D721Med (cell line): ENCODE data around the gene CAPN9.

Source experiments
- DNase-seq: peaks from one replicate; pipeline ENCODE4 v3.0.0; 2011; ENCODE audit warnings: low spot score; ENCODE audit not compliant: insufficient read length
- FAIRE-seq: peaks from 2 replicates; lab custom pipeline; 2011; peaks lifted over from hg19 to GRCh38; lab: Jason Lieb, UNC
- CTCF ChIP-seq: IDR thresholded peaks from 2 replicates; pipeline ENCODE4 v1.5.1; 2012; ENCODE audit warnings: mild to moderate bottlenecking, control low read depth; ENCODE audit not compliant: insufficient read depth; ENCODE audit errors: missing control alignments

The CAPN9 gene

DNA sequence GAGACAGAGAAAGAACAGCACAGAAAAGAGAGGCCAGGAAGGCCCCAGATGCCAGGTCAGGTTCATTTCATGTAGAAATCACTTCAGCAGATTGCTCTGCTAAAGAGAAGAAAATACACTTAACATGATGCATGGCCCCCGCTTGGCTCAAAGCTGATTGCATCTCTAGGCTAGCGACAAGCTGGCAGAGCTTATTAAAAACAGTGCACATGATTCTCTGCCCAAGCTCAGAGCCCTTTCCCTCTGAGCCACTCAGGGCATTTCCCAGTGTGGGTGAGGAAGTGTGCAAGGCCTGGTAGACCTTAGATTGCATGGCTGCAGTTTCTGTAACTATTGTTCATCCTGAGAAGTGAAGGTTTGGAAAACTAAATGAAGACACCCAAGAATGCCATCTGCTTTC lies 3.3 kb upstream of the CAPN9 start:
- no peak for DNase-seq
- FAIRE-seq: no peak
- no peak for TF ChIP-seq CTCF

- no peak for TF ChIP-seq CTCF
- FAIRE-seq: no peak
- no peak for DNase-seq
Measured at GRCh38 chr1:230744382-230744781, 2.8 kb upstream of the CAPN9 start.

- no peak for TF ChIP-seq CTCF
- no peak for FAIRE-seq
Measured at GRCh38 chr1:230745071-230745470, 2.1 kb upstream of the CAPN9 start.

DNA sequence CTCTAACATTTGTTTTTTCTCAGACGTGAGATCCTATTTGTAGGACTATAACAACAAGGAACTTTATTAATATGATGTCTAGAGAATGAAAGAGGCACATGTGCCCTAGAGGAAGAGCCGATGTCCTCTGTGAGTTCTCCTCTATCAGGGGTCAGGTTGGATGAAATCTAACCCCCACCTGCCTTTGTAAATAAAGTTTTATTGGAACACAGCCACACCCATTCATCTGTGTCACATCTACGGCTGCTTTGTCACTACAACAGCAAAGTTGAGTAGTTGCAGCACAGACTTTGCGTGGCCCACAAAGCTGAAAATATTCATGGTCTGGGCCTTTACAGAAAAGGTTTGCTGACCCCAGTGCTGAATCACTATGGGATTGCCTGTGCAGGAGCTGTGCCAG lies 571 bp upstream of the CAPN9 start:
- no peak for TF ChIP-seq CTCF
- DNase-seq: no peak

More at GRCh38 chr1:230745071-230745470, 2.1 kb upstream of the CAPN9 start:
- no peak for DNase-seq

GRCh38 chr1:230747890-230748800 lies 957 bp downstream of the CAPN9 start:
- DNase-seq (no peak), FAIRE-seq (no peak)
- TF ChIP-seq CTCF: no peak

More for the DNA sequence above, 571 bp upstream of the CAPN9 start:
- FAIRE-seq: no peak

DNA sequence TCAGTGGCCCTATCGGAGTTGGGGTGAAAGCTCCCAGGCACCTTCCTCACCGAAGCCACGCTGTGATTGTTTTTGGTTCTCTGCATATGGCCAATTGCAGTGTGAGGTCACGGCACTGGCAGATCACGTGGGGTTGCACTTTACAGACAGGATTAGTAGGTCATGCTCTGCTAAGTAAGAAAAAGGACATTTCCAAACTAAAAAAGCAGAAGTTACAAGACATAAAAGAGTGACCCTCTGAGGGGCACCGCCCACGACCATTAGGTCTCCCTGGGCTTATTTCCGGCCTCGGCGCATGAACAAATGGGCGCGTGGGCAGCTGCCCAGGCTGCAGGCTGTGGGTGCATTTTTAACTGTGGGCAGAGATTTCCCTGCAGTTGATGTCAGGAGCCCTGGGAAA lies 2.0 kb downstream of the CAPN9 start:
- DNase-seq (no peak), FAIRE-seq (no peak)
- no peak for TF ChIP-seq CTCF

DNA sequence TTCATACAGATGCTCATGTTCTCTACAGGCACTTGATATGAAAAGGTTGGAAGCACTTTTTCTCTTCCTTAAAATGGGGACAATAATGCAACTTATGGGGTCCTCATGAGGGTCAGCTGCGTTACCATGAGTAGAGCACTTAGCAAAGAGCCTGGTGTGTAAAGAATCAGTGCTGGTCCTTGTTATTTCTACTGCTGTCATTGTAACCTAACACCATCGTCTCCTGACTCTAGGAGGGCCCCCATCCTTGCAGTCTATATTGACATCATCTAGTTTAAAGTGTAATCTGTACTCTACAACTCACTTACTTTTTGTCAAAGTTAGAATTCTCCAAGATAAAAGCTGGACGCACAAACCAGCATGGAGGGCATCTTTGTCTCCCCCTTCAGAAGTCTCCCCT lies 2.4 kb downstream of the CAPN9 start:
- TF ChIP-seq CTCF: no peak
- no peak for DNase-seq

More for the DNA sequence above, 2.4 kb downstream of the CAPN9 start:
- FAIRE-seq: no peak
